HG03558 (cell line): ENCODE measurements around the gene KIR2DL4.
"Not testable (repeated sequence)": the region's sequence is repeated elsewhere in the genome, so short reads cannot be mapped to it uniquely, and the experiment has no call there.

Experiments used
- ATAC-seq: cut with Tn5 transposase; IDR thresholded peaks from one replicate; pipeline ENCODE4 v1.9.1; 2021; ENCODE audit warnings: moderate number of reproducible peaks; ENCODE audit not compliant: unreplicated experiment; ENCODE audit errors: extremely low read depth

KIR2DL4 gene

DNA sequence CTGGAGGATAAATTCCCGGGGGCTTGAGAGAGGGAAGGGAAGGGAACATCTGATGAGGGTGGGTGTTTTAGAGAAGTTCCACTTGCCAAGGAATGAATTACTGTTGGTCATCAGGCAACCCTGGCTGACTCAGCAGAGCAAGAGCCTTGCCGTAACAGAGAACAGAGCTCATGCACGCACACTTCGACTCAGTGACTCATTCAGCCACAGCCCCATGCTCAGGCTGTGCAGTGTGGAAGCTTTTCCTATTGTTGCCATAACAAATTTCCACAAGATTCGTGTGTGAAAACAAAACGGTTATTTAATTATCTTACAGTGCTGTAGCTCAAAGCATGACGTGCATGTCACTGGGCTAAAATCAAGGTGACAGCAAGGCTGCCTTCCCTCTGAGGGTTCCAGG lies 56.0 kb downstream of the KIR2DL4 start:
- ATAC-seq = not testable (repeated sequence)

DNA sequence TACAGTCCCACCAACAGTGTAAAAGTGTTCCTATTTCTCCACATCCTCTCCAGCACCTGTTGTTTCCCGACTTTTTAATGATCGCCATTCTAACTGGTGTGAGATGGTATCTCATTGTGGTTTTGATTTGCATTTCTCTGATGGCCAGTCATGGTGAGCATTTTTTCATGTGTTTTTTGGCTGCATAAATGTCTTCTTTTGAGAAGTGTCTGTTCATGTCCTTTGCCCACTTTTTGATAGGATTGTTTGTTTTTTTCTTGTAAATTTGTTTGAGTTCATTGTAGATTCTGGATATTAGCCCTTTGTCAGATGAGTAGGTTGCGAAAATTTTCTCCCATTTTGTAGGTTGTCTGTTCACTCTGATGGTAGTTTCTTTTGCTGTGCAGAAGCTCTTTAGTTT lies 60.0 kb downstream of the KIR2DL4 start:
- ATAC-seq = not testable (repeated sequence)
